Measurements from ENCODE around the gene STAP2. TPM values are rescaled to one million over a fixed set of nuclear protein-coding genes. Genes with fewer than 3 reads are reported as not detected.

STAP2 gene
- total and polyA plus RNA-seq, 9 of the 15 experiments (the other 6 are each of a cell fraction or from before 2014, with no cell fraction given), result 1.2 to 9.8 (median 4.5) TPM

- TF ChIP-seq, protein P1, sequence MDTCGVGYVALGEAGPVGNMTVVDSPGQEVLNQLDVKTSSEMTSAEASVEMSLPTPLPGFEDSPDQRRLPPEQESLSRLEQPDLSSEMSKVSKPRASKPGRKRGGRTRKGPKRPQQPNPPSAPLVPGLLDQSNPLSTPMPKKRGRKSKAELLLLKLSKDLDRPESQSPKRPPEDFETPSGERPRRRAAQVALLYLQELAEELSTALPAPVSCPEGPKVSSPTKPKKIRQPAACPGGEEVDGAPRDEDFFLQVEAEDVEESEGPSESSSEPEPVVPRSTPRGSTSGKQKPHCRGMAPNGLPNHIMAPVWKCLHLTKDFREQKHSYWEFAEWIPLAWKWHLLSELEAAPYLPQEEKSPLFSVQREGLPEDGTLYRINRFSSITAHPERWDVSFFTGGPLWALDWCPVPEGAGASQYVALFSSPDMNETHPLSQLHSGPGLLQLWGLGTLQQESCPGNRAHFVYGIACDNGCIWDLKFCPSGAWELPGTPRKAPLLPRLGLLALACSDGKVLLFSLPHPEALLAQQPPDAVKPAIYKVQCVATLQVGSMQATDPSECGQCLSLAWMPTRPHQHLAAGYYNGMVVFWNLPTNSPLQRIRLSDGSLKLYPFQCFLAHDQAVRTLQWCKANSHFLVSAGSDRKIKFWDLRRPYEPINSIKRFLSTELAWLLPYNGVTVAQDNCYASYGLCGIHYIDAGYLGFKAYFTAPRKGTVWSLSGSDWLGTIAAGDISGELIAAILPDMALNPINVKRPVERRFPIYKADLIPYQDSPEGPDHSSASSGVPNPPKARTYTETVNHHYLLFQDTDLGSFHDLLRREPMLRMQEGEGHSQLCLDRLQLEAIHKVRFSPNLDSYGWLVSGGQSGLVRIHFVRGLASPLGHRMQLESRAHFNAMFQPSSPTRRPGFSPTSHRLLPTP (IDR thresholded peaks at IDR 0.05; ENCODE audit: borderline replicate concordance, extremely low read depth, insufficient read length), result no peak
- TF ChIP-seq CHD7 (IDR thresholded peaks at IDR 0.05; ENCODE audit: low read depth, low read length), result no peak
- TF ChIP-seq, protein P2, sequence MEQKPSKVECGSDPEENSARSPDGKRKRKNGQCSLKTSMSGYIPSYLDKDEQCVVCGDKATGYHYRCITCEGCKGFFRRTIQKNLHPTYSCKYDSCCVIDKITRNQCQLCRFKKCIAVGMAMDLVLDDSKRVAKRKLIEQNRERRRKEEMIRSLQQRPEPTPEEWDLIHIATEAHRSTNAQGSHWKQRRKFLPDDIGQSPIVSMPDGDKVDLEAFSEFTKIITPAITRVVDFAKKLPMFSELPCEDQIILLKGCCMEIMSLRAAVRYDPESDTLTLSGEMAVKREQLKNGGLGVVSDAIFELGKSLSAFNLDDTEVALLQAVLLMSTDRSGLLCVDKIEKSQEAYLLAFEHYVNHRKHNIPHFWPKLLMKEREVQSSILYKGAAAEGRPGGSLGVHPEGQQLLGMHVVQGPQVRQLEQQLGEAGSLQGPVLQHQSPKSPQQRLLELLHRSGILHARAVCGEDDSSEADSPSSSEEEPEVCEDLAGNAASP (IDR thresholded peaks at IDR 0.05), result no peak
- TF ChIP-seq NCOA4 (IDR thresholded peaks at IDR 0.05; ENCODE audit: partially characterized antibody), result no peak
- no peak for TF ChIP-seq EWSR1 (IDR thresholded peaks at IDR 0.05; ENCODE audit: borderline replicate concordance, low read depth, partially characterized antibody)
- no peak for TF ChIP-seq E2F3 (CRISPR knock-in tag; IDR thresholded peaks at IDR 0.05)
Measured at GRCh38 chr19:4337906-4338440, 654 bp downstream of the STAP2 start (continued).
